GM23338 (cell line): Measurements from ENCODE around the gene SHISA9.

Experiments used
- CREB1 ChIP-seq: fragments of 250-450 bp; sonication (Bioruptor Pico); IDR thresholded peaks from 2 replicates; pipeline ENCODE4 v1.5.0; 2020; ENCODE audit warnings: low read depth, mild to moderate bottlenecking, moderate library complexity
- CTCF ChIP-seq, 2 experiments: fragments of 200-600 bp in 1 of 2; sonication (generic) in 1 of 2; conservative IDR thresholded peaks; 2 replicates each; pipeline versions ENCODE4 v1.5.1 to v1.6.1; 2016 to 2017; ENCODE audit warnings: antibody characterized with exemption in 2 of 2, low read depth in 2 of 2, mild to moderate bottlenecking in 2 of 2, moderate library complexity in 1 of 2
- ETS1 ChIP-seq: IDR thresholded peaks from 2 replicates; pipeline ENCODE4 v1.6.1; 2016; ENCODE audit warnings: antibody characterized with exemption
- EZH2 ChIP-seq: fragments of 200-600 bp; sonication (generic); IDR thresholded peaks from one replicate; pipeline ENCODE4 v1.8.0; 2017; ENCODE audit warnings: antibody characterized with exemption, mild to moderate bottlenecking, low read depth; ENCODE audit not compliant: unreplicated experiment
- EZH2phosphoT487 ChIP-seq: fragments of 200-600 bp; sonication (generic); IDR thresholded peaks from one replicate; pipeline ENCODE4 v1.8.1; 2018; ENCODE audit warnings: antibody characterized with exemption; ENCODE audit not compliant: unreplicated experiment
- JUNB ChIP-seq: IDR thresholded peaks from one replicate; pipeline ENCODE4 v1.6.1; 2016; ENCODE audit warnings: antibody characterized with exemption; ENCODE audit not compliant: unreplicated experiment
- POLR2AphosphoS5 ChIP-seq: IDR thresholded peaks from 2 replicates; pipeline ENCODE4 v1.6.1; 2016; ENCODE audit warnings: antibody characterized with exemption, low read depth
- ZNF114 ChIP-seq: fragments of 250-450 bp; sonication (Bioruptor Pico); IDR thresholded peaks from 2 replicates; pipeline ENCODE4 v1.5.0; 2020; ENCODE audit warnings: mild to moderate bottlenecking, moderate library complexity
- ZNF331 ChIP-seq: fragments of 250-450 bp; sonication (Bioruptor Pico); IDR thresholded peaks from 2 replicates; pipeline ENCODE4 v1.5.0; 2020; ENCODE audit warnings: low read depth, mild to moderate bottlenecking, moderate library complexity
- TF ChIP-seq, protein P1 (sequence below): IDR thresholded peaks from one replicate; pipeline ENCODE4 v1.6.1; 2018; ENCODE audit warnings: antibody characterized with exemption; ENCODE audit not compliant: unreplicated experiment
- TF ChIP-seq, protein P2 (sequence below): fragments of 250-450 bp; sonication (Bioruptor Pico); IDR thresholded peaks from 2 replicates; pipeline ENCODE4 v1.5.0; 2020; ENCODE audit warnings: mild to moderate bottlenecking, moderate library complexity

- TF ChIP-seq EZH2, result no peak
- no peak for TF ChIP-seq CTCF (conservative IDR thresholded peaks at IDR 0.05; ENCODE audit: low read depth in 2 of 2)
- TF ChIP-seq, protein P1, sequence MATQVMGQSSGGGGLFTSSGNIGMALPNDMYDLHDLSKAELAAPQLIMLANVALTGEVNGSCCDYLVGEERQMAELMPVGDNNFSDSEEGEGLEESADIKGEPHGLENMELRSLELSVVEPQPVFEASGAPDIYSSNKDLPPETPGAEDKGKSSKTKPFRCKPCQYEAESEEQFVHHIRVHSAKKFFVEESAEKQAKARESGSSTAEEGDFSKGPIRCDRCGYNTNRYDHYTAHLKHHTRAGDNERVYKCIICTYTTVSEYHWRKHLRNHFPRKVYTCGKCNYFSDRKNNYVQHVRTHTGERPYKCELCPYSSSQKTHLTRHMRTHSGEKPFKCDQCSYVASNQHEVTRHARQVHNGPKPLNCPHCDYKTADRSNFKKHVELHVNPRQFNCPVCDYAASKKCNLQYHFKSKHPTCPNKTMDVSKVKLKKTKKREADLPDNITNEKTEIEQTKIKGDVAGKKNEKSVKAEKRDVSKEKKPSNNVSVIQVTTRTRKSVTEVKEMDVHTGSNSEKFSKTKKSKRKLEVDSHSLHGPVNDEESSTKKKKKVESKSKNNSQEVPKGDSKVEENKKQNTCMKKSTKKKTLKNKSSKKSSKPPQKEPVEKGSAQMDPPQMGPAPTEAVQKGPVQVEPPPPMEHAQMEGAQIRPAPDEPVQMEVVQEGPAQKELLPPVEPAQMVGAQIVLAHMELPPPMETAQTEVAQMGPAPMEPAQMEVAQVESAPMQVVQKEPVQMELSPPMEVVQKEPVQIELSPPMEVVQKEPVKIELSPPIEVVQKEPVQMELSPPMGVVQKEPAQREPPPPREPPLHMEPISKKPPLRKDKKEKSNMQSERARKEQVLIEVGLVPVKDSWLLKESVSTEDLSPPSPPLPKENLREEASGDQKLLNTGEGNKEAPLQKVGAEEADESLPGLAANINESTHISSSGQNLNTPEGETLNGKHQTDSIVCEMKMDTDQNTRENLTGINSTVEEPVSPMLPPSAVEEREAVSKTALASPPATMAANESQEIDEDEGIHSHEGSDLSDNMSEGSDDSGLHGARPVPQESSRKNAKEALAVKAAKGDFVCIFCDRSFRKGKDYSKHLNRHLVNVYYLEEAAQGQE, result no peak
- no peak for TF ChIP-seq EZH2phosphoT487
- no peak for TF ChIP-seq POLR2AphosphoS5
- no peak for TF ChIP-seq ETS1
- TF ChIP-seq, protein P2, sequence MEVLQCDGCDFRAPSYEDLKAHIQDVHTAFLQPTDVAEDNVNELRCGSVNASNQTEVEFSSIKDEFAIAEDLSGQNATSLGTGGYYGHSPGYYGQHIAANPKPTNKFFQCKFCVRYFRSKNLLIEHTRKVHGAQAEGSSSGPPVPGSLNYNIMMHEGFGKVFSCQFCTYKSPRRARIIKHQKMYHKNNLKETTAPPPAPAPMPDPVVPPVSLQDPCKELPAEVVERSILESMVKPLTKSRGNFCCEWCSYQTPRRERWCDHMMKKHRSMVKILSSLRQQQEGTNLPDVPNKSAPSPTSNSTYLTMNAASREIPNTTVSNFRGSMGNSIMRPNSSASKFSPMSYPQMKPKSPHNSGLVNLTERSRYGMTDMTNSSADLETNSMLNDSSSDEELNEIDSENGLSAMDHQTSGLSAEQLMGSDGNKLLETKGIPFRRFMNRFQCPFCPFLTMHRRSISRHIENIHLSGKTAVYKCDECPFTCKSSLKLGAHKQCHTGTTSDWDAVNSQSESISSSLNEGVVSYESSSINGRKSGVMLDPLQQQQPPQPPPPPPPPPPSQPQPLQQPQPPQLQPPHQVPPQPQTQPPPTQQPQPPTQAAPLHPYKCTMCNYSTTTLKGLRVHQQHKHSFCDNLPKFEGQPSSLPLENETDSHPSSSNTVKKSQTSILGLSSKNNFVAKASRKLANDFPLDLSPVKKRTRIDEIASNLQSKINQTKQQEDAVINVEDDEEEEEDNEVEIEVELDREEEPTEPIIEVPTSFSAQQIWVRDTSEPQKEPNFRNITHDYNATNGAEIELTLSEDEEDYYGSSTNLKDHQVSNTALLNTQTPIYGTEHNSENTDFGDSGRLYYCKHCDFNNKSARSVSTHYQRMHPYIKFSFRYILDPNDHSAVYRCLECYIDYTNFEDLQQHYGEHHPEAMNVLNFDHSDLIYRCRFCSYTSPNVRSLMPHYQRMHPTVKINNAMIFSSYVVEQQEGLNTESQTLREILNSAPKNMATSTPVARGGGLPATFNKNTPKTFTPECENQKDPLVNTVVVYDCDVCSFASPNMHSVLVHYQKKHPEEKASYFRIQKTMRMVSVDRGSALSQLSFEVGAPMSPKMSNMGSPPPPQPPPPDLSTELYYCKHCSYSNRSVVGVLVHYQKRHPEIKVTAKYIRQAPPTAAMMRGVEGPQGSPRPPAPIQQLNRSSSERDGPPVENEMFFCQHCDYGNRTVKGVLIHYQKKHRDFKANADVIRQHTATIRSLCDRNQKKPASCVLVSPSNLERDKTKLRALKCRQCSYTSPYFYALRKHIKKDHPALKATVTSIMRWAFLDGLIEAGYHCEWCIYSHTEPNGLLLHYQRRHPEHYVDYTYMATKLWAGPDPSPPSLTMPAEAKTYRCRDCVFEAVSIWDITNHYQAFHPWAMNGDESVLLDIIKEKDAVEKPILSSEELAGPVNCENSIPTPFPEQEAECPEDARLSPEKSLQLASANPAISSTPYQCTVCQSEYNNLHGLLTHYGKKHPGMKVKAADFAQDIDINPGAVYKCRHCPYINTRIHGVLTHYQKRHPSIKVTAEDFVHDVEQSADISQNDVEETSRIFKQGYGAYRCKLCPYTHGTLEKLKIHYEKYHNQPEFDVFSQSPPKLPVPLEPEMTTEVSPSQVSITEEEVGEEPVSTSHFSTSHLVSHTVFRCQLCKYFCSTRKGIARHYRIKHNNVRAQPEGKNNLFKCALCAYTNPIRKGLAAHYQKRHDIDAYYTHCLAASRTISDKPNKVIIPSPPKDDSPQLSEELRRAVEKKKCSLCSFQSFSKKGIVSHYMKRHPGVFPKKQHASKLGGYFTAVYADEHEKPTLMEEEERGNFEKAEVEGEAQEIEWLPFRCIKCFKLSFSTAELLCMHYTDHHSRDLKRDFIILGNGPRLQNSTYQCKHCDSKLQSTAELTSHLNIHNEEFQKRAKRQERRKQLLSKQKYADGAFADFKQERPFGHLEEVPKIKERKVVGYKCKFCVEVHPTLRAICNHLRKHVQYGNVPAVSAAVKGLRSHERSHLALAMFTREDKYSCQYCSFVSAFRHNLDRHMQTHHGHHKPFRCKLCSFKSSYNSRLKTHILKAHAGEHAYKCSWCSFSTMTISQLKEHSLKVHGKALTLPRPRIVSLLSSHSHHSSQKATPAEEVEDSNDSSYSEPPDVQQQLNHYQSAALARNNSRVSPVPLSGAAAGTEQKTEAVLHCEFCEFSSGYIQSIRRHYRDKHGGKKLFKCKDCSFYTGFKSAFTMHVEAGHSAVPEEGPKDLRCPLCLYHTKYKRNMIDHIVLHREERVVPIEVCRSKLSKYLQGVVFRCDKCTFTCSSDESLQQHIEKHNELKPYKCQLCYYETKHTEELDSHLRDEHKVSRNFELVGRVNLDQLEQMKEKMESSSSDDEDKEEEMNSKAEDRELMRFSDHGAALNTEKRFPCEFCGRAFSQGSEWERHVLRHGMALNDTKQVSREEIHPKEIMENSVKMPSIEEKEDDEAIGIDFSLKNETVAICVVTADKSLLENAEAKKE (CRISPR knock-in tag), result no peak
- TF ChIP-seq CREB1 (CRISPR knock-in tag), result no peak
- TF ChIP-seq JUNB, result no peak
- TF ChIP-seq ZNF331 (CRISPR knock-in tag), result no peak
- TF ChIP-seq ZNF114, result no peak
Observed at GRCh38 chr16:12971241-12971640, 69.8 kb downstream of the SHISA9 start.
